Keratinocyte (primary cell): ENCODE measurements around the gene URAD. TPM values are rescaled to one million over a fixed set of nuclear protein-coding genes. Genes with fewer than 3 reads are reported as not detected.

Experiments
- DNase-seq: peaks from one replicate; pipeline ENCODE4 v3.0.0-alpha.2; 2011; ENCODE audit warnings: low read depth, missing footprints, low spot score
- FAIRE-seq: peaks from 2 replicates; lab custom pipeline; 2011; peaks lifted over from hg19 to GRCh38; lab: Jason Lieb, UNC
- H2AFZ ChIP-seq: 2 replicates; pipeline ENCODE4 v1.6.0; 2012; ENCODE audit warnings: low read length, control low read depth, inconsistent platforms; ENCODE audit not compliant: control insufficient read depth
- H3K27ac ChIP-seq: 2 replicates; pipeline ENCODE4 v1.5.1; 2011; ENCODE audit warnings: low read length; ENCODE audit not compliant: control insufficient read depth, insufficient read depth
- H3K27me3 ChIP-seq: 3 replicates; pipeline ENCODE4 v1.6.0; 2011; ENCODE audit warnings: low read length; ENCODE audit not compliant: control insufficient read depth, insufficient read depth; ENCODE audit errors: extremely low read depth
- H3K36me3 ChIP-seq, 2 experiments: 2 replicates in 1 of 2; 3 replicates in 1 of 2; pipeline ENCODE4 v1.5.1; 2011; ENCODE audit warnings: low read length in 2 of 2, mild to moderate bottlenecking in 1 of 2; ENCODE audit not compliant: control insufficient read depth in 2 of 2, insufficient read depth in 2 of 2; ENCODE audit errors: extremely low read depth in 1 of 2
- H3K4me1 ChIP-seq: 3 replicates; pipeline ENCODE4 v1.5.1; 2011; ENCODE audit warnings: low read length; ENCODE audit not compliant: control insufficient read depth, insufficient read depth; ENCODE audit errors: extremely low read depth
- H3K4me2 ChIP-seq: 3 replicates; pipeline ENCODE4 v1.6.0; 2011; ENCODE audit warnings: low read depth, low read length; ENCODE audit not compliant: control insufficient read depth, insufficient read depth; ENCODE audit errors: extremely low read depth
- H3K4me3 ChIP-seq, 3 experiments: fragments of 200-600 bp in 1 of 3; sonication (generic) in 1 of 3; 2 replicates in 2 of 3; 3 replicates in 1 of 3; pipeline ENCODE4 v1.5.1; 2011 to 2016; ENCODE audit warnings: low read length in 3 of 3, mild to moderate bottlenecking in 3 of 3, control low read depth in 2 of 3, inconsistent platforms in 1 of 3, low read depth in 1 of 3, mixed read lengths in 1 of 3, mixed run types in 1 of 3, moderate library complexity in 1 of 3; ENCODE audit not compliant: control insufficient read depth in 2 of 3, insufficient read depth in 2 of 3; ENCODE audit errors: extremely low read depth in 1 of 3
- H3K79me2 ChIP-seq: 2 replicates; pipeline ENCODE4 v1.6.0; 2012; ENCODE audit warnings: low read length; ENCODE audit not compliant: control insufficient read depth, insufficient read depth
- H3K9ac ChIP-seq: 3 replicates; pipeline ENCODE4 v1.6.0; 2011; ENCODE audit warnings: low read length; ENCODE audit not compliant: control insufficient read depth, insufficient read depth; ENCODE audit errors: extremely low read depth
- H3K9me1 ChIP-seq: 3 replicates; pipeline ENCODE4 v1.6.0; 2011; ENCODE audit warnings: low read length; ENCODE audit not compliant: control insufficient read depth, insufficient read depth; ENCODE audit errors: extremely low read depth
- H3K9me3 ChIP-seq: 2 replicates; pipeline ENCODE4 v1.5.1; 2012; ENCODE audit warnings: low read depth, low read length; ENCODE audit not compliant: control insufficient read depth
- H4K20me1 ChIP-seq: 3 replicates; pipeline ENCODE4 v1.6.0; 2011; ENCODE audit warnings: low read length; ENCODE audit not compliant: control insufficient read depth, insufficient read depth; ENCODE audit errors: extremely low read depth
- CTCF ChIP-seq, 3 experiments: IDR thresholded peaks in 1 of 3; conservative IDR thresholded peaks in 1 of 3; optimal IDR thresholded peaks in 1 of 3; 2 replicates in 2 of 3; 3 replicates in 1 of 3; pipeline versions ENCODE3 to v1.5.1; 2011; ENCODE audit warnings: low read length in 3 of 3, mild to moderate bottlenecking in 3 of 3, moderate library complexity in 2 of 3, control low read depth in 1 of 3, inconsistent platforms in 1 of 3; ENCODE audit not compliant: insufficient read depth in 2 of 3; ENCODE audit errors: extremely low read depth in 1 of 3
- EZH2 ChIP-seq: IDR thresholded peaks from one replicate; pipeline ENCODE4 v1.6.1; 2012; ENCODE audit warnings: inconsistent platforms, mild to moderate bottlenecking, low read length, moderate library complexity
- dilution Hi-C: fragments of 300-500 bp; cut with MboI; formaldehyde crosslinking; loops from one replicate; pipeline ENCODE4 v1.7.0; 2020; ENCODE audit warnings: low sequenced_read_pairs; ENCODE audit not compliant: extremely low pct_ligation_motif_present
- polyA plus RNA-seq, 5 experiments: library from polyadenylated mRNA; depleted of rRNA in 3 of 5; stranded (reverse) in 3 of 5; stranded (forward) in 1 of 5; unstranded in 1 of 5; fragments of >200 nt; gene quantifications; 1 replicate in 1 of 5; 2 replicates in 3 of 5; 3 replicates in 1 of 5; pipeline versions ENCODE4 v1.2.1 to v1.2.3, GENCODE V29; 2011 to 2012; ENCODE audit warnings: missing spikeins in 2 of 5, low read depth in 1 of 5, low replicate concordance in 1 of 5

Gene URAD
- polyA plus RNA-seq, 1 donor (not counting 4 experiments of a cell fraction or from before 2014, with no cell fraction given): not detected

- H3K27ac ChIP-seq: no peak overlapping the region
- H3K27me3 ChIP-seq: peaks cover 48% of the 10 kb centered on the region
- no peak for DNase-seq
- no peaks in the 10 kb centered on the region for H3K36me3 ChIP-seq
- no peak overlapping the region for H3K4me3 ChIP-seq
- H3K4me1 ChIP-seq: no peaks in the 10 kb centered on the region
- H3K9ac ChIP-seq: no peak overlapping the region
- H3K79me2 ChIP-seq: no peaks in the 10 kb centered on the region
- TF ChIP-seq CTCF (optimal IDR thresholded peaks at IDR 0.05 in 1 of 3, IDR thresholded peaks at IDR 0.05 in 1 of 3, conservative IDR thresholded peaks at IDR 0.05 in 1 of 3; ENCODE audit: extremely low read depth in 1 of 3, insufficient read depth in 2 of 3, low read length in 3 of 3): no peak
- TF ChIP-seq EZH2: no peak
- no peaks in the 10 kb centered on the region for H3K9me3 ChIP-seq
- no peaks in the 10 kb centered on the region for H3K9me1 ChIP-seq
- H4K20me1 ChIP-seq: no peaks in the 10 kb centered on the region
- no peak for FAIRE-seq
- no peak overlapping the region for H2AFZ ChIP-seq
- dilution Hi-C loops: loop anchor here (25.0 kb wide), 1 partner anchor 118 kb away; no protein-coding TSS in a partner anchor
- no peak overlapping the region for H3K4me2 ChIP-seq
These were observed 33.4 kb downstream of the URAD start for GRCh38 chr13:27955014-27955591.

- Histone ChIP-seq H3K9ac (no peak overlapping the region), H3K4me3 (peak overlapping the region; percentile 41 to 68 (median 57)), H3K27me3 (peaks cover 41% of the 10 kb centered on the region), H3K9me3 (no peaks in the 10 kb centered on the region), H3K36me3 (no peaks in the 10 kb centered on the region), H3K4me2 (peak overlapping the region; percentile 75), H2AFZ (peak overlapping the region; percentile 89), H3K27ac (no peak overlapping the region), H4K20me1 (no peaks in the 10 kb centered on the region), H3K79me2 (no peaks in the 10 kb centered on the region), H3K4me1 (no peaks in the 10 kb centered on the region), H3K9me1 (no peaks in the 10 kb centered on the region)
- no peak for FAIRE-seq
- peak in 1 of 3 experiments; percentile 5 for TF ChIP-seq CTCF (optimal IDR thresholded peaks at IDR 0.05 in 1 of 3, IDR thresholded peaks at IDR 0.05 in 1 of 3, conservative IDR thresholded peaks at IDR 0.05 in 1 of 3; ENCODE audit: extremely low read depth in 1 of 3, insufficient read depth in 2 of 3, low read length in 3 of 3)
- no peak for TF ChIP-seq EZH2
- dilution Hi-C loops: loop anchor here (25.0 kb wide), 1 partner anchor 117 kb away; no protein-coding TSS in a partner anchor
- DNase-seq: no peak
These were observed 34.1 kb downstream of the URAD start for GRCh38 chr13:27954406-27954851.
